Eye (tissue), 1 donor: ENCODE results near the gene OXNAD1.
A peak's percentile ranks its signal among the peaks of the same experiment; 100 is the strongest.

Experiments used
- DNase-seq: peaks from one replicate; pipeline ENCODE4 v3.0.0-alpha.2; 2015

Gene OXNAD1

GRCh38 chr3:16247282-16248061 lies 17.5 kb upstream of the OXNAD1 start:
- peak; percentile 97 for DNase-seq

- DNase-seq: no peak
Observed at GRCh38 chr3:16248556-16248955, 16.5 kb upstream of the OXNAD1 start.

- DNase-seq: peak; percentile 37
Observed at GRCh38 chr3:16249336-16249735, 15.7 kb upstream of the OXNAD1 start.

DNA sequence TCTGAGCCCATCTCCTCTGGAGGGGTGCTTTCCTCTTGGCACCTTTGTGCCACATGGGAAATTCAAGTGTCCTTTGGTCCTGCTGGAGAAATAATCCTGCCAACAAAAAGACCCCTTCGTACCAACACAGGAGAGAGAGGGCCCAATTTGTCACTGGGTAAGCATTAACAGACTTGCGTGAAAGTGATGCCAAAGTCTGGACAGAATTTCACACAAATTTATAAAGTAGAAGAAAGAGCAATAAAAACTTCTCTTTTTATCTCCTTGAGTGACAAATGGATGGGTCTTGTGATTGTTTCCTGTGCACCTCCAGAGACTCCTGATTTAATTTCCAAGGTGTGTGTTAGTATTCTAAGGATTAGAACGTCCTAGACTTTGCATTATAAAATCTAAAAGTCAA lies 15.1 kb upstream of the OXNAD1 start:
- no peak for DNase-seq

DNA sequence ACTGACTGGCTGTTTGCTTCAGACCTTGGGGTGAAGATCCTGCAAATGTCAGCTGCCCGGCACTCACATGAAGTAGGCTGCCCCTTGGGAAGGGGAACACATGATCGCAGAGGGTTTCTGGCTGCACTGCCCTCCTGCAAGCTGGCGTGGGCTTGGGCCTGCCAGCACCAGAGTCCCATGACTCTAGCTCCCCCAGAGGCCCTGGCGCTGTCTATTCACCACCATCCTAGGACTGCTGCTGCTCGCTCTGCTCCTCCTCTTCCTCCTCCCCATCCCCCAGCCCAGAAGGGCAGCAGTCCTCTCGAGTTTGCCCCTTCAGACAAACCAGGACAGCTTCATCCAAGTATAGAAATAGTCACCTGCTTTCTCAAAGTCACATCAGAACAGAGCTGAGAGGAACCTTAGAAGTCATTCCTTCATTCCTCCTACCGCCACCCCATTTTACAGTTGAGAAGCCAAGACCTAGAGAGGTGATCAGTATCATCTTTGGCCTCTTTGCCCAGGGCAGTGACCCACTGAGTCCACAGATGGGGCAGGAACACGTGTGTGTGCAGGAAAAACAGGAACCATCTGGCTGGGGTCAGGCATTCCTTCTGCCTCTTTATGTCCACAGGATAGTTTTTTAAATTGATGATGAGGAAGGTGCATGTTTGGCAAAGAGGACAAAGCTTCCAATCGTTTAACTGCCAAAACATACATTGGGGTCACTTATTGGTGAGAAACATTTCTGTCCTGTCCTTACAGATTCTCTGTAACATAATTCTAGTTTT lies 13.5 kb upstream of the OXNAD1 start:
- DNase-seq: no peak

GRCh38 chr3:16252243-16252978 lies 12.6 kb upstream of the OXNAD1 start:
- no peak for DNase-seq

DNA sequence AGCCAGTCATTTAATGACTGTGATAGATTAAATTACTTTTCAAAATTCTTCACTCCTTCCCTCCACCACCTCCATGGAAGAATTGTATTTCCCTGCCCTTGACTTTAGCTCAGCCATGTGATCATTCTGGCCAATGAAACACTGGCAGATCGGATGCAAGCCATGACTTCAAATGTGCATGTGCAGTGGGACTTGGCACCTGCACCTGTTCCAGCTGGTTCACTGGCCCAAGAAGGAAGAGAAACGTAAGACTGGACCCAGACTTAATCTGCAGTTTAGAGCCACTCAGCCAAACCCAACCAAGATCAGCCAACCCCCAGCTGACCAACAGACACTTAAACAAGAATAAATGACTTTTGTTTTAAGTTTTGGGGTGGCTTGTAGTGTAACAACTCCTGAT lies 12.0 kb upstream of the OXNAD1 start:
- no peak for DNase-seq

DNA sequence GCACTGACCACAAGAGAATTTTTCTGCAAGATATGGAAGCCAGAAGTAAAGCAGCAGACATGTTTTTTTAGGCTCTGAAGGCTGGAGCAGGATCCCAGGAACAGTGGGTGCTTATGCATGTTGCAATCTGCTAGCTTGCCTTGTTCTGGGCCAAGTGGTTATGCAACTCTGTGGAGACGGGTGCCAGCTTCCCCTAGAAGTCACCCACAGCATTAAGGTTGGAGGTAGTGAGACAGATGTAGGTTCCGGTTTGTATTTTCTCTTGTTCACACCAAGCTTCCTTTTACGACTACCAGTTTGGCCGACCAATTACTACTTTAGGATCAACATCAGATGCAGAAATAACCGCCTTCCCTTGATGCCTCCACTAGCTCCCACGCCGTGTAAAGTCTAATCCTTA lies 11.4 kb upstream of the OXNAD1 start:
- DNase-seq: no peak

GRCh38 chr3:16254916-16255315 lies 10.1 kb upstream of the OXNAD1 start:
- no peak for DNase-seq

GRCh38 chr3:16255326-16255725 lies 9.7 kb upstream of the OXNAD1 start:
- DNase-seq: no peak

DNA sequence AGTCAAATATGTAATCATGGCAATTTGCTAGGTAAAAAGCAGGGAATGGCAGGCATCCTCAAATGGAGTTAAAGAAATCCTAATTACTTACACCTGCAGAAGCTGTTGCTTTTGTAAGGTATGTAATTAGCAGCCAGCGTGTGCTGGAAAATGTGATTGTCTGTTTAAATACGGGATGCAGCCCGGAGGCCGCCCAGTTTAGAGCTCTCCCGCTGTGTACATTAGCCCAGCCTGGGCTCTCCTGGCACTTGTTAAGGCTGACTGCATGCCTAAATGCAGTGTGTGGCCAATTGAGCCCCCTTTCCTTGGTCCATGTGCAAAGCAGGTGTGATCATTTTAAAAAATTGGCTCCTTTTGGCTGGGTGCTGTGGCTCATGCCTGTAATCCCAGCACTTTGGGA lies 9.3 kb upstream of the OXNAD1 start:
- no peak for DNase-seq

GRCh38 chr3:16257309-16257708 lies 7.7 kb upstream of the OXNAD1 start:
- no peak for DNase-seq

GRCh38 chr3:16258177-16258576 lies 6.8 kb upstream of the OXNAD1 start:
- DNase-seq: no peak

- DNase-seq: no peak
Observed at GRCh38 chr3:16258866-16259265, 6.1 kb upstream of the OXNAD1 start.

DNA sequence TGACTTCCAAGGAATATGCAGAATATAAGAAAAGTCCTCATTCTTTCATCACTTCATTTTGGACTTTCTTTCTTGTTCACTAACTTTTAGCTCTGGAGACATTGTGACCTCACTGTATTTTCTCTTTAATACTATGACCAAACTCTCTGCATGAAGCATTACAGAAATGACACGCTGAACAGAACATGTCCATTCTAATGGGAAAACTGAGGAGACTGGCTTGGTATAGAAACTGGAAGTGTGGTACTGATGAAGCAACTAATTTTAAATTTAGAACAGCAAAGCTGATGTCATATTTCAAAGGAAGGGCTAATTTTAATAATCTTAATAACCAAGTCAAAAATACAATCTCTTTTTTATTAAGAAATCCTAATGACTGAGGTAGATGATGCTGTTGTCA lies 5.0 kb upstream of the OXNAD1 start:
- DNase-seq: no peak

DNA sequence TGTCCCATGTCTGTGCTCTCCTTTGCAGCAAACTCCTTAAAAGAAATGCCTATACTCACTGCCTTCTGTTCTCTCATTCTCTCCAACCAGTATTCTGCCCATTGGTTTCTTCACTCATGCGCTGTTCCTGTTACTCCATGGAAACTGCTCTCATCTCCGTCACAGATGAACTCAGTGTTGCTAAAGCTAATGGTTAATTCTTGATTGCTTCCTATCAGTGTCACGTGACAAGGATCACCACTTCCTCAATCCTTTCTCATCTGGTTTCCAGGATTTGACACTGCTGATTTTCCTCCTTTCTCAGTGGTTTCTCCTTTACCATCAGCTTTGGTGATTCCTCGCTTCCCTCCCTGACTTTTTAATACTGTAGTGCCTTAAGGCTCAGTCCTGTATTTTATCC lies 2.8 kb upstream of the OXNAD1 start:
- DNase-seq: no peak

- DNase-seq: no peak
Observed at GRCh38 chr3:16264174-16264707, 771 bp upstream of the OXNAD1 start.

GRCh38 chr3:16265455-16265786 lies 409 bp downstream of the OXNAD1 start:
- no peak for DNase-seq

- no peak for DNase-seq
Observed at GRCh38 chr3:16266714-16267113, 1.7 kb downstream of the OXNAD1 start.

DNA sequence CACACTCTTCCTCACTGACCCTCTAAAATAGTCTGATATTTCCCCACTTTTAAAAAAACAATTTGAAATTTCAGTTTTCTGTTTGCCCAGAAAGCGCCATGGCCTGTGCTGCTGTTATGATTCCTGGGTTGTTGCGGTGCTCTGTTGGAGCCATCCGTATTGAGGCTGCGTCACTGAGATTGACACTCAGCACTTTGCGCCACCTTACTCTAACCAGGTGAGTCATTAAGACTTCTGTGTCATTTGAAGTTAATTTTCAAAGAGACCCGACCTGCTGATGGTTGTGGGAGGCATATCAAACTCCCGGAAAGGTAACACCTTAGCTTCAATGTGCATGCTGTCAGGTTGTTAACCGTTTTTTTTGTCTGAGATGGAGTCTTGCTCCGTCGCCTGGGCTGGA lies 5.8 kb downstream of the OXNAD1 start:
- DNase-seq: no peak

GRCh38 chr3:16272588-16272987 lies 7.6 kb downstream of the OXNAD1 start:
- DNase-seq: no peak

DNA sequence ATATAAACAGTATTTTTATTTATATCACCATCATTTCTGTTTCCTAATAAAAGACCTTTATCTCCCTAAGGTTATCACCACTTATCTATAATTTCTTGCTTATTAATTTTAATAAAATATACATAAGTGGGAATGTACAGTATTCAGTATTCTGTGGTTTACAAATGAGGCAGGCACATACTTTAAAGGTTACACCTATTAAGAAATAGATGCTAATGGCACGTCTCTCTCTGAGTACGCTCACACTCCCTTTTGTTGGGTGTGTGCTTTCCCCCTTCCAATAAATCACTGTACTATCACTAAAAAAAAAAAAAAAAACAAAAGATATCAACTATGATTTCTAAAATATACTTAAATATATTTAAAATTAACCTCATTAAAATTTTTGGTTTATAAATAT lies 8.9 kb downstream of the OXNAD1 start:
- DNase-seq: no peak

GRCh38 chr3:16277471-16277870 lies 12.5 kb downstream of the OXNAD1 start:
- no peak for DNase-seq
